Tibial nerve (tissue), 4 donors: ENCODE results near the gene ECE1. TPM values are rescaled to one million over a fixed set of nuclear protein-coding genes. Genes with fewer than 3 reads are reported as not detected.

ENCODE experiments used
- DNase-seq, 2 donors: peaks; one replicate each; pipeline ENCODE4 v3.0.0-alpha.2; 2019; ENCODE audit warnings: low spot score in 2 of 2
- H3K27ac ChIP-seq, 4 donors: fragments of 200-600 bp; sonication (generic) in 3 of 4; one replicate each; pipeline ENCODE4 v1.5.1; 2017 to 2019; ENCODE audit warnings: mild to moderate bottlenecking in 1 of 4
- H3K27me3 ChIP-seq, 2 donors: fragments of 200-600 bp; sonication (generic) in 1 of 2; one replicate each; pipeline versions ENCODE4 v1.5.1 to v1.6.0; 2017 to 2019
- H3K36me3 ChIP-seq, 3 donors: fragments of 200-600 bp; sonication (generic); one replicate each; pipeline ENCODE4 v1.5.1; 2018 to 2019
- H3K4me1 ChIP-seq, 4 donors: fragments of 200-600 bp; sonication (generic) in 3 of 4; one replicate each; pipeline ENCODE4 v1.5.1; 2017 to 2019
- H3K4me3 ChIP-seq, 4 donors: fragments of 200-600 bp; sonication (generic) in 3 of 4; one replicate each; pipeline ENCODE4 v1.5.1; 2017 to 2019; ENCODE audit warnings: mild to moderate bottlenecking in 1 of 4, moderate library complexity in 1 of 4
- H3K9me3 ChIP-seq, 4 donors: fragments of 200-600 bp; sonication (generic) in 3 of 4; one replicate each; pipeline ENCODE4 v1.5.1; 2017 to 2019
- CTCF ChIP-seq, 5 experiments: fragments of 200-600 bp in 3 of 5; fragments of 450-650 bp in 2 of 5; sonication (generic) in 3 of 5; IDR thresholded peaks; one replicate each; pipeline ENCODE4 v1.5.1; 2016 to 2019; ENCODE audit warnings: antibody characterized with exemption in 5 of 5, mild to moderate bottlenecking in 3 of 5, moderate library complexity in 2 of 5
- EP300 ChIP-seq, 2 donors: sonication (generic); formaldehyde crosslinking; IDR thresholded peaks; one replicate each; pipeline ENCODE4 v1.6.1; 2017; ENCODE audit warnings: antibody characterized with exemption in 2 of 2, mild to moderate bottlenecking in 1 of 2
- POLR2A ChIP-seq, 2 donors: fragments of 450-650 bp; IDR thresholded peaks; one replicate each; pipeline ENCODE4 v1.6.1; 2017; ENCODE audit warnings: antibody characterized with exemption in 2 of 2, mild to moderate bottlenecking in 2 of 2, moderate library complexity in 2 of 2
- WGBS, 2 donors: methylation state at CpG; one replicate each; pipeline ENCODE4 v1.1.5; 2018; 5-methylcytosine and 5-hydroxymethylcytosine counted together
- total RNA-seq, 4 donors: library from RNA; depleted of rRNA; stranded (reverse); fragments of >200 nt; gene quantifications; one replicate each; pipeline ENCODE4 v1.1.0, GENCODE V29; 2016

Gene ECE1
- total RNA-seq, 4 donors from 2014 or later, result 84.1 to 128 (median 110) TPM

GRCh38 chr1:21299780-21300395 lies 9.6 kb upstream of the ECE1 start:
- TF ChIP-seq CTCF (IDR thresholded peaks at IDR 0.05) (no peak), EP300 (IDR thresholded peaks at IDR 0.05) (no peak), POLR2A (IDR thresholded peaks at IDR 0.05) (no peak)
- DNase-seq, result no peak
- Histone ChIP-seq H3K36me3 (no peaks in the 10 kb centered on the region), H3K4me1 (peaks cover 5 to 75% (median 30%) of the 10 kb centered on the region in 4 donors), H3K27ac (peak overlapping the region in 2 of 4 donors; percentile 30 to 61), H3K4me3 (no peak overlapping the region), H3K27me3 (no peaks in the 10 kb centered on the region), H3K9me3 (no peaks in the 10 kb centered on the region)
- 49 to 60% methylated on average over 3 to 4 of the region's 4 CpGs for WGBS, 2 donors

GRCh38 chr1:21298981-21299391 lies 8.7 kb upstream of the ECE1 start:
- Histone ChIP-seq H3K4me3 (no peak overlapping the region), H3K36me3 (no peaks in the 10 kb centered on the region), H3K27me3 (no peaks in the 10 kb centered on the region), H3K9me3 (no peaks in the 10 kb centered on the region), H3K4me1 (peaks cover 5 to 76% (median 36%) of the 10 kb centered on the region in 4 donors), H3K27ac (peak overlapping the region in 2 of 4 donors; percentile 30 to 61)
- no peak for TF ChIP-seq CTCF (IDR thresholded peaks at IDR 0.05)
- no peak for TF ChIP-seq POLR2A (IDR thresholded peaks at IDR 0.05)
- no peak for TF ChIP-seq EP300 (IDR thresholded peaks at IDR 0.05)
- WGBS, 2 donors, result 72 to 77% methylated on average over 3 of the region's 3 CpGs
- DNase-seq, result no peak

- WGBS, 2 donors, result 68 to 72% methylated on average over 13 of the region's 13 CpGs
- H3K36me3 ChIP-seq, result no peaks in the 10 kb centered on the region
- no peak for DNase-seq
- H3K4me3 ChIP-seq, result no peak overlapping the region
- H3K27ac ChIP-seq, result peak overlapping the region in 3 of 4 donors; percentile 27 to 90 (median 79)
- H3K4me1 ChIP-seq, result peaks cover 4 to 76% (median 38%) of the 10 kb centered on the region in 4 donors
- H3K9me3 ChIP-seq, result no peaks in the 10 kb centered on the region
- no peaks in the 10 kb centered on the region for H3K27me3 ChIP-seq
- no peak for TF ChIP-seq CTCF (IDR thresholded peaks at IDR 0.05)
- no peak for TF ChIP-seq POLR2A (IDR thresholded peaks at IDR 0.05)
- no peak for TF ChIP-seq EP300 (IDR thresholded peaks at IDR 0.05)
Measured at GRCh38 chr1:21297975-21298374, 7.7 kb upstream of the ECE1 start.

GRCh38 chr1:21296509-21297354 lies 6.5 kb upstream of the ECE1 start:
- no peaks in the 10 kb centered on the region for H3K27me3 ChIP-seq
- no peak for DNase-seq
- no peak overlapping the region for H3K4me3 ChIP-seq
- H3K27ac ChIP-seq, result peak overlapping the region in 3 of 4 donors; percentile 17 to 90 (median 79)
- TF ChIP-seq EP300 (IDR thresholded peaks at IDR 0.05) (no peak), CTCF (IDR thresholded peaks at IDR 0.05) (no peak), POLR2A (IDR thresholded peaks at IDR 0.05) (no peak)
- H3K36me3 ChIP-seq, result no peaks in the 10 kb centered on the region
- peaks cover 0 to 79% (median 43%) of the 10 kb centered on the region in 4 donors for H3K4me1 ChIP-seq
- 83 to 88% methylated on average over 4 to 7 of the region's 7 CpGs for WGBS, 2 donors
- H3K9me3 ChIP-seq, result no peaks in the 10 kb centered on the region

- Histone ChIP-seq H3K36me3 (no peaks in the 10 kb centered on the region), H3K27me3 (no peaks in the 10 kb centered on the region), H3K27ac (peak overlapping the region in 3 of 4 donors; percentile 79 to 90 (median 84)), H3K4me1 (peaks cover 0 to 86% (median 52%) of the 10 kb centered on the region in 4 donors), H3K9me3 (no peaks in the 10 kb centered on the region), H3K4me3 (no peak overlapping the region)
- DNase-seq, result no peak
- no peak for TF ChIP-seq EP300 (IDR thresholded peaks at IDR 0.05)
- TF ChIP-seq POLR2A (IDR thresholded peaks at IDR 0.05), result no peak
- no peak for TF ChIP-seq CTCF (IDR thresholded peaks at IDR 0.05)
- WGBS, 2 donors, result 77 to 81% methylated on average over 6 of the region's 6 CpGs
Measured at GRCh38 chr1:21295545-21295944, 5.3 kb upstream of the ECE1 start.
